ENCODE results near the gene PTPN1. TPM values are rescaled to one million over a fixed set of nuclear protein-coding genes. Genes with fewer than 3 reads are reported as not detected.
"Not testable (repeated sequence)": the region's sequence is repeated elsewhere in the genome, so short reads cannot be mapped to it uniquely, and the experiment has no call there.

The PTPN1 gene
- total RNA-seq, 1 experiment from 2014 or later, result 57.1 TPM

DNA sequence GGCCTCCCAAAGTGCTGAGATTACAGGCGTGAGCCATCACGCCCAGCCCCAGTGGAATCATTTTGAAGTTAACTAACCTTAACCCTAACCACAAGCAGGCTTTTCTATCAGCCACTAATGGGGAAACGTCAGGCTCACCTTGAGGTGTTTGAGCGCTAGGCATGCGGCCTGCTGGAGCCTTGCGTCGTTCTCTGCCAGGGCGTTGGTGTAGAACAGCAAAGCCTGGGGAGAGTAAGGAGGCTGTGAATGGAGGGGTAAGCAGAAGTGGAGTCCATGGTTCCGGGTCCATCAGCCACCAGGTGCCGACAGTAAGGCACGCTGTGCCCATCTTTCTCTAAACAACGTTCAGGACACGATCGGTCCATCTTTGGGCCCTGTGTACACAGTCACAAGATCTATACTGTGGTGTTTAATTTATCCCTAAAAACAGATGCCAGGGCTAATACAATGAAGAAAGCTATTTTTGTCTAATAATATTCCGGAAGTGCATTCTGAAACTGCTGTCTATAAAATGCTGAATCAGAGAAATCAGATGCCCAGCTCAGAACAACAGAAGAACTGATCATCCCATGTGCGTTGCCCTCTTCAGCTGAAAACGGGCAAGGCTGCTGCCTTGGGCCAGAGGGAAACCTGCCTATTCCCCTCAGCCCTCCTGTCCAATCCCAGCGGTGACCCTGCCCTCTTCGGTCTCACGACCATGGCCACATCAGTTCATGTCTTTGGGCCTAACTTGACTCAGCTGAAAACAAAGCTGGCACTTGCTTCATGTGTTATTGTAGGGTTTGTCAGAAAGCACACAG, 79.6 kb downstream of the PTPN1 start:
- no peak for DNase-seq (ENCODE audit: low read depth)

DNA sequence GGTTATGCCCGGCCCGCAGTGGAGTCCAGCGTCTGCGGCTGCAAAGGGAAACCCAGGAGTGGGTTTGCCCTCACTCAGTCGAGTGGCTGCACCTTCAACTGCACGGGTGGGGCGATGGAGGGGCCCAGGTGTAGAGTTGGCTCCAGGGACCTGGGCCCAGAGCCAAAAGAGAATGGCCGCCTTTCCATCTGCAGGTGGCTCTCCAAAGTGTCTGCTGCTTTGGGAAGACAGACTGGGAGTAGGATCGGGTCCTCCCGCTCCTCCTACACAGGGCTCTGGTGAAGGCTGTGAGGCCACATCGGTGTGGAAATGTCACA, 80.1 kb downstream of the PTPN1 start:
- no peak for DNase-seq (ENCODE audit: low read depth)

DNA sequence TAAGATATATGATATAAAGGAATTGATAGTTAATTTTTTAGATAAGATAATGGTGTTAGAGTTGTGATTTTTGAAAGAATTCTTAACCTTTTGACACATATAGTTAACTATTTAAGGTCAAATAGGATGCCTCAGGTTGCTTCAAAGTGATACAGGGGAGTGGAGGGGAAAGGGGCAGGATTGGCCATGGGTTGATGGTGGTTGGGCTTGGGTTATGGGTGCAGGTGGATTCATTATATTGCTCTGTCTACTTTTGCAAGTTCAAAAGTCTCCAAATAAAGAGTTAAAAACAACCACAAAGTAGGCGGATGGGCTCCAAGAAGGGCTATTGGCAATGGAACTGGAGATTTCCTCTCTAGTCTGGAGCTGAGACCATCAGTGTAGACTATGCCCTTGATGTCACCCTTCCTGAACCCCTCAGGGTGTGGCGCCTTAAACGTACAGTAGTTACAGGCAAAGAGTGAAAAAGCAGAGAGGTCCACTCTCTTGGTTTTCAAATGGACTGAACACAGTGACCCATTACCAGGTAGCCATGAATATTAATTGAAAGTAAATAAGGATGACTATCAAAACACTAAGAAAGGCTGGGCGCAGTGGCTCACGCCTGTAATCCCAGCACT, 81.2 kb downstream of the PTPN1 start:
- DNase-seq (ENCODE audit: low read depth), result no peak

- no peak for DNase-seq (ENCODE audit: low read depth)
Measured at GRCh38 chr20:50592282-50593004, 82.3 kb downstream of the PTPN1 start.

DNA sequence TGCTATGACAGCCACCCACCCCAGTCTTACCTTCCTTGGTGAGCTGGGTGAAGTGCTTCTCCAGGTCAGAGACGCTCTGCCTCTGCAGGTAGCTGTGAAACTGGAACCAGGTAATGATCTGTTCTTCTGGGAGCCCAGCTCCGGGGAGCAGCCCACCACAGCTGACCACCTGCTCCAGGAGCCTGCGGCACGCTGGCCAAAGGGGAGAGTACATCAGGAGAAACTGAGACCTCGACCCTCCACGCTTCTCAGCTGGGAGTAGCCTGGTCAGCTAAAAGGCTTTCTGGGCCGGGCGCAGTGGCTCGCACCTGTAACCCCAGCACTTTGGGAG, 82.8 kb downstream of the PTPN1 start:
- DNase-seq (ENCODE audit: low read depth), result no peak

DNA sequence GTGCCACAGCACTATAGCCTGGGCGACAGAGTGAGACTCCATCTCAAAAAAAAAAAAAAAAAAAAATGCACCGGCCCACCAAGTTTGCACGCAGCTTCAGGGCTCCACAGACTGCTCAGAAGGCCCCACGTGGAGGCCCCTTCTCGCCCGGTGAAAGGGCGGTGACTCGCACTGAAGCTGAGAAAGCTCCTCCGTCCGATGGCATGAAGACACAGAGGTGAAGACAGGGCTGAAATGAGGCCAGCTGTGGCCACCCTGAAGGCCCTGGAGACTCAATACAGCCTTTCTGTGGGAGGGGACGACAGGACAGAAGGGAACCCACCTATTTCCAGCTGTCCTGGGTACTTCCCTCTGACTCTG, 84.0 kb downstream of the PTPN1 start:
- DNase-seq (ENCODE audit: low read depth), result no peak

- DNase-seq (ENCODE audit: low read depth), result peak; percentile 29
Measured at GRCh38 chr20:50594591-50595432, 84.6 kb downstream of the PTPN1 start.

- peak; percentile 52 for DNase-seq (ENCODE audit: low read depth)
Measured at GRCh38 chr20:50595433-50595895, 85.3 kb downstream of the PTPN1 start.

- DNase-seq (ENCODE audit: low read depth), result no peak
Measured at GRCh38 chr20:50595988-50596693, 86.0 kb downstream of the PTPN1 start.

- DNase-seq (ENCODE audit: low read depth), result no peak
Measured at GRCh38 chr20:50596694-50597021, 86.5 kb downstream of the PTPN1 start.

DNA sequence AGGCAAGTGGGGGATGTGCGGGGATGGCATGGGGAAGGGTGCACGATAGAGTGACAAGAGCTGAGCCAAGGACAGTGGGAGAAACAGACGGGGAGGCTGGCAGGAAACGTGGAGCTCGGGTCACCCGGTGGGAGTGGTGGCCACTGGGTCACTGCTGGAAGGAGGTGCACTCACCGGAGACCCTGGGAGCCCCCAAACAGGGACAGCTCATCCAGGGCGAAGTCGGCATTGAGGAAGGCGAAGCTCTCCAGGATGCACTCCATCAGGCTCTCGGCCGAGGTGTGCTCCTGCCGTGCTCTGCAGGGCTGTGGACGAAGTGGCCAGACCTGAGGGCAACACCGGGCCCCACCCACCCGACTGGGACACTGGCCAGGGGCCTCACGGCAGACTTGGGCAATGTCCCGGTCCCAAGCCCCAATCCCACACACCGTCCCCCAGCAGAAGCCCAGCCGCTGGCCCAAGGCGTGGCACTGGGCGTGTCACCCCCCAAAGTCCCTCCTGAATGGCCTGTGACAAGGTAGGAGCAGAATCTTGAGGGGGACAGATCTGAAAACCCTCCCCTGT, 87.3 kb downstream of the PTPN1 start:
- no peak for DNase-seq (ENCODE audit: low read depth)

- no peak for DNase-seq (ENCODE audit: low read depth)
Measured at GRCh38 chr20:50598074-50598473, 87.9 kb downstream of the PTPN1 start.

GRCh38 chr20:50598768-50599167, 88.6 kb downstream of the PTPN1 start:
- DNase-seq (ENCODE audit: low read depth), result not testable (repeated sequence)

DNA sequence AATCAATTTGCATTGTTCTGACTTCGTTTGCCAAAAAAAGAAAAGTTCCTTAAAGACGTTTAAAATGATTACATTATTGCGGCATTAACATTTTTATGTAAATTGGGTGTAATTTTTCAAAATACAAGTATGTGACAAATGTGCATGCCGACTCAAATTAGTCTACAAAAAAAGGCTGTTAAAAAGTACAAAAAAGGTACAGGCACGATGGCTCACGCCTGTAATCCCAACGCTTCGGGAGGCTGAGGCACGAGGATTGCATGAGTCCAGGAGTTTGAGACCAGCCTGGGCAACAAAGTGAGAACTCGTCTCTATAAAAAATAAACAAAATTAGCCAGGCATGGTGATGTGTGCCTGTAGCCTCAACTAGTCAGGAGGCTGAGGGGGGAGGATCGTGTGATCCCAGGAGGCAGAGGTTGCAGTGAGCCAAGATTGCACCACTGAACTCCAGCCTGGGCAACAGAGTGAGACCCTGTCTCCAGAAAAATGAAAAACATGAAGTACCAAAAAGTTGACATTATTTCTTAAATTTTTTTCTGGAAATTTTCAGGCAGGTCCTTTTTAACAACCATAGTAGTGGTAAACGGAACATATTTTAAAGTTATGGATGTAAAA, 90.2 kb downstream of the PTPN1 start:
- DNase-seq (ENCODE audit: low read depth), result no peak

GRCh38 chr20:50601511-50602431, 91.6 kb downstream of the PTPN1 start:
- DNase-seq (ENCODE audit: low read depth), result no peak

GRCh38 chr20:50602432-50603088, 92.4 kb downstream of the PTPN1 start:
- DNase-seq (ENCODE audit: low read depth), result no peak

DNA sequence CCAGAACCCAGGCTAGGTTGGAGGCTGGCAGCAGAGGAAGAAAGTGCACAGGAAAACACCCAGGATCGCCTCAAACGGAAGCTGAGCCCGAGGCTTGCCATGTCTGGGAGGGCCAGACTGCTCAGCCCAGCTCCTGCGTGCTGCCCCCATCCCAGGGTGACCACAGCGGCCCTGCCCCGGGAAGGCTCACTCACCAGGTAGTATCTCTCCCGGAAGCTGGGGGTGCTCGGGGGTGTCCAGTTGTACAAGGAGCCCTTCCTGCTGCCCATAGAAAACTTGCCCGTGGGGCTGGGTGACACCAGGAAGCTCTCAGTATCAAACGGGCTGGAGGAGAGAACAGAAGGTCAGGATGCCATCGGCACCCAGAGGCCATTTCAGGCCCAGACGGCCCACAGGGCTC, 94.3 kb downstream of the PTPN1 start:
- no peak for DNase-seq (ENCODE audit: low read depth)

GRCh38 chr20:50605136-50605535, 95.0 kb downstream of the PTPN1 start:
- no peak for DNase-seq (ENCODE audit: low read depth)

DNA sequence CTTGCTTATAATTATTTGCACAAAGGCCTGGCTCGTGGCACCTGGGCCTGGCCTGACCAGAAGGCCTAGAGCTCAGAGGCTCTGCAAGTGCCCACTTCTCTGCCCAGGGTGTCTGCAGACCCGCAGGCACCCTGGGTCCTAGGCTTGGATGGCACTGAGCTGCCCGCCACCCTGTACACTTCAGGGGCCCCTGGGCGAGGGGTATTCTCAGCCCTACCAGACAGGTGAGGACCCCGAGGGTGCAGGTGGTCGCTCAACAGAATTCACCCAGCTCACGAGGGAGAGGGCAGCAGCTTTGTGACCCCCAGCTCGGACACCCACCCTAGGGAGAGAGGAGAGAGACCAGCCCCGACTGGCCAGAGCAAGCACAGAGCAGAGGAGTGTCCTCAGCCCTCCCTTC, 97.3 kb downstream of the PTPN1 start:
- no peak for DNase-seq (ENCODE audit: low read depth)
